WTC11 (cell line): Measurements from ENCODE around the gene SORCS2. TPM values are rescaled to one million over a fixed set of nuclear protein-coding genes. Genes with fewer than 3 reads are reported as not detected.

Experiments used
- ATAC-seq: fragments of 200-7000 bp; cut with Tn5 transposase; 2 replicates; pipeline ENCODE4 v1.10.0; 2021; ENCODE audit warnings: mild to moderate bottlenecking, moderate library complexity
- CTCF ChIA-PET: fragments of 300-600 bp; sonication (Branson Sonifier 250); formaldehyde crosslinking; loops from one replicate; lab custom pipeline; 2021; ENCODE audit warnings: antibody characterized with exemption; lab: Charles Lee
- POLR2A ChIA-PET: fragments of 350-600 bp; sonication (Branson Sonifier 250); formaldehyde crosslinking; loops from one replicate; lab custom pipeline; 2021; ENCODE audit warnings: antibody characterized with exemption; lab: Charles Lee
- DNase-seq: peaks from one replicate; pipeline ENCODE4 v3.0.0; 2021; ENCODE audit warnings: low spot score
- H3K27ac Mint-ChIP-seq: 2 replicates; pipeline ENCODE4 v1.8.0; 2021; ENCODE audit warnings: mixed read lengths
- H3K27me3 Mint-ChIP-seq: 2 replicates; pipeline ENCODE4 v1.8.0; 2021; ENCODE audit warnings: low read depth, mild to moderate bottlenecking, moderate library complexity, mixed read lengths
- H3K36me3 Mint-ChIP-seq: 2 replicates; pipeline ENCODE4 v1.8.0; 2021; ENCODE audit warnings: mixed read lengths
- H3K4me1 Mint-ChIP-seq: 2 replicates; pipeline ENCODE4 v1.8.0; 2022; ENCODE audit warnings: mixed read lengths
- H3K4me3 Mint-ChIP-seq: 2 replicates; pipeline ENCODE4 v1.8.0; 2021; ENCODE audit warnings: mild to moderate bottlenecking, moderate library complexity, mixed read lengths
- H3K9me3 Mint-ChIP-seq: 2 replicates; pipeline ENCODE4 v1.8.0; 2021; ENCODE audit warnings: mixed read lengths
- E2F1 ChIP-seq: sonication (generic); formaldehyde crosslinking; IDR thresholded peaks from 2 replicates; pipeline ENCODE4 v1.8.0; 2022; ENCODE audit warnings: mild to moderate bottlenecking, missing genetic modification reagents
- FOXJ3 ChIP-seq: sonication (generic); formaldehyde crosslinking; IDR thresholded peaks from 2 replicates; pipeline ENCODE4 v1.9.0; 2021; ENCODE audit warnings: missing genetic modification reagents, mild to moderate bottlenecking, borderline replicate concordance
- PREB ChIP-seq: sonication (generic); formaldehyde crosslinking; IDR thresholded peaks from 2 replicates; pipeline ENCODE4 v1.8.1; 2022; ENCODE audit warnings: mild to moderate bottlenecking, missing genetic modification reagents, moderate library complexity, borderline replicate concordance
- SMAD4 ChIP-seq: sonication (generic); formaldehyde crosslinking; IDR thresholded peaks from 2 replicates; pipeline ENCODE4 v1.8.0; 2022; ENCODE audit warnings: mild to moderate bottlenecking, missing genetic modification reagents
- SOX15 ChIP-seq: fragments of 250-450 bp; sonication (Bioruptor Pico); IDR thresholded peaks from 2 replicates; pipeline ENCODE4 v1.9.0; 2021; ENCODE audit warnings: mild to moderate bottlenecking
- ZBTB21 ChIP-seq: sonication (generic); formaldehyde crosslinking; IDR thresholded peaks from 2 replicates; pipeline ENCODE4 v1.8.1; 2023; ENCODE audit warnings: mild to moderate bottlenecking, missing genetic modification reagents, borderline replicate concordance
- ZBTB43 ChIP-seq: sonication (generic); formaldehyde crosslinking; IDR thresholded peaks from 2 replicates; pipeline ENCODE4 v1.8.1; 2023; ENCODE audit warnings: mild to moderate bottlenecking, missing genetic modification reagents
- ZNF219 ChIP-seq: sonication (generic); formaldehyde crosslinking; IDR thresholded peaks from 2 replicates; pipeline ENCODE4 v1.8.0; 2023; ENCODE audit warnings: missing genetic modification reagents, mild to moderate bottlenecking, borderline replicate concordance
- ZNF396 ChIP-seq: fragments of 250-450 bp; sonication (Bioruptor Pico); IDR thresholded peaks from 2 replicates; pipeline ENCODE4 v1.8.0; 2021; ENCODE audit warnings: mild to moderate bottlenecking, moderate library complexity, borderline replicate concordance
- ZNF532 ChIP-seq: fragments of 250-450 bp; sonication (Bioruptor Pico); IDR thresholded peaks from 2 replicates; pipeline ENCODE4 v1.9.0; 2021; ENCODE audit warnings: mild to moderate bottlenecking, borderline replicate concordance
- total RNA-seq: library from RNA; stranded (reverse); gene quantifications from 3 replicates; pipeline ENCODE4 v1.2.3, GENCODE V29; 2021

The SORCS2 gene
- total RNA-seq, 1 experiment from 2014 or later = 6.6 TPM

GRCh38 chr4:7618361-7618760 lies 426.0 kb downstream of the SORCS2 start:
- ATAC-seq = no peak
- TF ChIP-seq ZNF396 (CRISPR knock-in tag) (no peak), ZNF532 (CRISPR knock-in tag) (no peak), SMAD4 (CRISPR knock-in tag) (no peak)
- TF ChIP-seq, all 79 proteins: peak for 0
- Mint-ChIP-seq H3K36me3 (no peaks in the 10 kb centered on the region), H3K4me3 (no peak overlapping the region), H3K27me3 (no peaks in the 10 kb centered on the region), H3K9me3 (peaks cover 6% of the 10 kb centered on the region; the same call in 1 of the 2 replicates), H3K27ac (no peak overlapping the region), H3K4me1 (no peaks in the 10 kb centered on the region)
- CTCF ChIA-PET = no interaction called here
- DNase-seq = no peak
- POLR2A ChIA-PET = interaction anchor here (0.9 kb wide), 1 partner anchor 56 kb away, joined by 12 read pairs; no protein-coding TSS in a partner anchor

DNA sequence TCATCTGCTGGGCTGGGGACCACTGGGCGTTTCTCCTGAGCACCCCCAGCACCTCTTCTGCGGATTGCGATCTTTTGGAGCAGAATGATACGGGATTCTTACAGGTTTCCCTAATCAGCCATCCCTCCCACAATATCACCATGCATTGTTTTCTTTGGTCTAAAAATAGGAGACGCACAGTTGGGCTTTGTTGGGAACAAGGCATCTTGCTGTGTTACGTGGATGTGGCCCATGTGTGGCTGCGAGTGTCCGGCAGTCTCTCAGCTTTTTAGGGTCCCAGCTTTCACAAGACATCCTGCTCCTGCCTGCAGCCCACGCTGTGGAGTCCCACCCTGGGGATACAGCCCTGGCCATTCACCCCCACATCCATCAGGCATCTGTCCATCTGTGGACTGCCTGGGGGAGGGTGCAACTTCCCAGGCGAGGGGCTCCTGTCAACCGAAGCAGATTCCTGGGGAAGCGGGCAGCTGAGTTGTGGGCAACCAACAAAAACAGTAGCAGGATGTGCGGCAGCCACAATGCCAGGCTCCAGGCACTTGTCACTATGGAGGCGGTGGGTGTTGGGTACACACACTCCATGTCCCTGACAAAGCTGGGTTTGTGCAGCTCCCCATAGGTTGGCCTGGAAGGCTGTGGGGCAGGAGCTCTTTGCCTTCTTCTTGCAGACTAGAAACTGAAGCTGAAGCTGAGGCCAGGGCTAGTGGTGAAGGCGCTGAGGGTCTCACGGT lies 427.9 kb downstream of the SORCS2 start:
- no peaks in the 10 kb centered on the region for H3K4me1 Mint-ChIP-seq
- no peak overlapping the region for H3K27ac Mint-ChIP-seq
- no peak overlapping the region for H3K4me3 Mint-ChIP-seq
- H3K36me3 Mint-ChIP-seq = no peaks in the 10 kb centered on the region
- no peaks in the 10 kb centered on the region for H3K27me3 Mint-ChIP-seq
- POLR2A ChIA-PET = no interaction called here
- TF ChIP-seq SOX15 (CRISPR knock-in tag) (no peak), ZNF396 (CRISPR knock-in tag) (no peak), E2F1 (CRISPR knock-in tag) (no peak), ZNF532 (CRISPR knock-in tag) (no peak), ZNF219 (no peak), FOXJ3 (CRISPR knock-in tag) (no peak), ZBTB21 (no peak), ZBTB43 (CRISPR knock-in tag) (no peak)
- ATAC-seq (no peak), DNase-seq (no peak)
- CTCF ChIA-PET = no interaction called here
- H3K9me3 Mint-ChIP-seq = peaks cover 6% of the 10 kb centered on the region; the same call in 1 of the 2 replicates

GRCh38 chr4:7620814-7621176 lies 428.5 kb downstream of the SORCS2 start:
- H3K4me3 Mint-ChIP-seq = no peak overlapping the region

More at GRCh38 chr4:7620814-7621176, 428.5 kb downstream of the SORCS2 start:
- ChIA-PET POLR2A (no interaction called here), CTCF (no interaction called here)
- no peaks in the 10 kb centered on the region for H3K36me3 Mint-ChIP-seq
- ATAC-seq (no peak), DNase-seq (no peak)
- H3K9me3 Mint-ChIP-seq = peaks cover 3% of the 10 kb centered on the region; the same call in 1 of the 2 replicates
- TF ChIP-seq PREB = no peak
- no peaks in the 10 kb centered on the region for H3K27me3 Mint-ChIP-seq
- H3K27ac Mint-ChIP-seq = no peak overlapping the region
- no peaks in the 10 kb centered on the region for H3K4me1 Mint-ChIP-seq
